T-helper 22 cell (primary cell): ENCODE data around the gene NCAM1.
"Not testable (repeated sequence)": the region's sequence is repeated elsewhere in the genome, so short reads cannot be mapped to it uniquely, and the experiment has no call there.

Source experiments
- DNase-seq: peaks from one replicate; pipeline ENCODE4 v3.0.0-alpha.2; 2020; ENCODE audit warnings: low read depth

Gene NCAM1

DNA sequence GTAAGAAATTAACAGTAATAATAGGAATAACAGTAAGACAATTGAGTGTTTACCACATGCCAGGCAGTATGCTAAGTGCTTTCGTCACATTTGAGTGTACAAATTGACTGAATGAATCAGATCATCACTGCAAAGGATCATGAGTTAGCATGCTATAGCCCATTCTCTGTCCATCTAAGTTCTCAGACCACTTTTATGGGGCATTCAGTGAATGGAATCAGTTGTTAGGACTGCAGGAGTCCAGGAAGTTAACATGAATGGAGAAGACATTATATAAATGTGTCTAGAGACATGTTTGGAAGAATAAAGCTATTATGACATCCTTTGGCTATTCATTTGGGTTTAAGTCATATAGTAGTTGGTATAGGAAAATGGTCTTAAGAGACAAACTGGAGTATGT lies 59.9 kb downstream of the NCAM1 start:
- no peak for DNase-seq

DNA sequence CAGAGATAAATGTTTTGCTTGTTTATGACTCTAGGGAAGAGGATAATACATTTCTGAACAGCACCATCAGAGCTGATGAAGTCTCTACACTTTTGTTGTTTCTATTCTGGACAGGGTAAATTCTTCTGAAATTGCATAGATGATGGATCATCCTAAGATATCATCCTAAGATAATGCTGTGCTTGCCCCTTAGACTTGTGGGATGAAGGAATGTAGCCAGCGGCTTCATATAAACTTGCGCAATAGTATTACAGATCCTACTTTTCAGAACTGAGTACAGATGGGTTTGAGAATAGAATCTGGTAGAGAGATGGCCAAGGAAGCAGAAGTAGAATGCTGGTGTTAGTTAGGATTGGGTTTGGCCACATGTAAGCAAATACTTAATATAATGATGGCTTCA lies 61.0 kb downstream of the NCAM1 start:
- no peak for DNase-seq

DNA sequence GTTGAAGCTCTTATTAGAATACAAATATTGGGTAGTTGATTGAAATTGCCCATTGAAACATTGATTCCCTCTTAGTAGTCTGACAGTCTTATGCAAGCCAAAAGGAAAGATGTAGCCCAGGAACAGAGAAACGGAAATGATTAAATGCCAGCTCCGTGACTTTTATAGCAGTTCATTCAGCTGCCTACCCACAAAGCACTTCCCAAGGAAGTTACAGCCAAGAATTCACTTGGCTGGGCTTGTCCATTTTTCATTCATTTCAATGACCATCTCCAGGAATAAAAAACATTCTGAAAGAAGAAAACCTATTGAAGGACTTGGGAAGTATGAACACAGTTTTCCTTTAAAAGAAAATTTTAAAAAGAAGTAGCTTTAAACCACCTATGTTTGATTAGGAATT lies 62.0 kb downstream of the NCAM1 start:
- DNase-seq = no peak

DNA sequence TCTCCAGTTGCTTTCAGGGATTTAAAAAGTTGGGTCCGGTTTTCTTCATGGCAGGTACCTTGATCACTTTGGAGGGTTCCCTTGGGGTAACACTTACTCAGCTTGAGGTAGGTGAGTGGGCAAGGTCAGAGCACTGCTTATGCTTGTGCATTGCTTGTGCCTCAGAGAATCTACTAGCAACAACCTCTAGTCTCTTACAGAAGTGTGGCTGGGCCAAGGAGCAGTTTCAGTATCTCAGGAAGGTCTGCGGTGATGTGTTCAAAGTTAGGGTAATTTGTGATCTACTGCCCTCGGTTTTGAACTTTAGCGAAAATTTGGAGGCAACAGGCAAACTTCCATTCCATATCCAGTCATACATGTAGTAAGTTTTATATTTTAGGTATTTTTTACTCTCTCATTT lies 62.8 kb downstream of the NCAM1 start:
- no peak for DNase-seq

DNA sequence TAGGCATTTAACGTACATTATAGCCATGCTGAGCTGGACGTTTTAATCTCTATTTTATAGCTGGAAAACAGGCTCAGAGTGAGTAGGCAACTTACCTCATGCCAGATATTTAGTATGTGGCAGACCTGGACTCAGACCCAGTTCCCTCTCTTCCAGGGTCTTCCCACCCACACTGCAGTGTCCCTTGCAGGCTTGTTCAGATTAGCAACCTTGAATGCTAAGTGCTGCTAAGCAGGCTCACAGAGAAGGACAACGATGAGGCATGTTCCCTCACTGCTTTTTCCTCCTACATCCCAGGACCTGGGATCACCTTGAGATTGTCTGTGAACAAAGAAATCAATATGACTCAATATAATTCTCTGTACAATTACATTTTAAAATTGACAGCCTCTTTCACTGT lies 65.6 kb downstream of the NCAM1 start:
- DNase-seq = no peak

- no peak for DNase-seq
These were observed 73.4 kb downstream of the NCAM1 start for GRCh38 chr11:113034576-113034975.

DNA sequence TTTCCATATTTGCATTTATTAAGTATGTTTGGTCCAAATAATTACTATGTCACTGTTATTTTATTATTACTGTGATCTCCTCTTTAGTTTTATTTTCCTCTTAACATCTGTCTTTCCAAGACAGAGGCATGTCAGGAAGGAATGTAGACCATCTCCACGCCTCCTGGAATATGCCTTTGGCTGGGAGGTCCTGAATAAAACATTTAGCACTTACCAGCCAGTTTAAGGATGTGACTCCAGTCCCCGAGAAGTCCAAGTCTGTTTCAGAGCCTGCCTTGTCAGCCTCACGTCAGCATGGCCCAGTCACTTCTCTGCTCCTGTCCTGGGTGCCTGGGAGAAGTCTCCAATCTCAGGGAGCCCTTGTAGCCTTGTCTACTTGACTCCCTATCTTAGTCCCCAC lies 74.5 kb downstream of the NCAM1 start:
- no peak for DNase-seq

DNA sequence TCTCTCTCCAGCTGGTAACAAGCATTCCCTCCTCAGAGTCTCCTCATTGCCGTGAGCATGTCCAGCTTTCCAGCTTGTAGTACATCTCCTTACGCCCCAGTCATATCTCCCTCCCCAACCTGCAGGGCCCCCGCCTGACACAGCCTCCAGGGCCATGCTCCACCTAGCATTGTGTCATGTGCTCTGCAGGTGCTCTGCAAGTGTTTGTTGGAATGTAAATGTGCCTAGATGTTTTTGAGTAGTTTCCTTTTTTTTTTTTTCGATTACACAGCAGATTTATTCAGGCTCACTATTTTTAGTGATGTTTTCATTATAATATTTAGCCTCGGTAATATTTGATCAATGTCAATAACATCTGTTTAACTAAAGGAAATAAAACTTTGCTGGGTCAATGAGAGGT lies 82.5 kb downstream of the NCAM1 start:
- DNase-seq = no peak

DNA sequence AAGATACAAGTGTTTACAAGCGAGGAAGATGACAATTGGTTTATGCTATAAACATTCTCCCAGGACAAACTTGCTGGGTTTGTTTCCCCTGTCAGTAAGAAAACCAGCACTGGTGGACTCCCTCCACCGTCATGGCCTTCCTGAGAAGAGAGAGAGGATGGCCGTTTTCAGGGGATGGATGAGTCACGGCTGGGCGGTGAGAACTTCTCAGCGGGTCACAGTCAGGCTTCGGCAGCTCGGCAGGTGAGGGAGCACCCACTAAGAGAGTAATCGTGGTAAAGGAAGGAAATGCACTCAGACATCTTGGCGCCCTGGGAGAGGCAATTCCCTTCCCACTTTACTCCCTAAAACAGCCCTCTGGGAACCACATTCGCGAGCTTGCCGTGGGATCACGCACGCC lies 83.9 kb downstream of the NCAM1 start:
- DNase-seq = no peak

DNA sequence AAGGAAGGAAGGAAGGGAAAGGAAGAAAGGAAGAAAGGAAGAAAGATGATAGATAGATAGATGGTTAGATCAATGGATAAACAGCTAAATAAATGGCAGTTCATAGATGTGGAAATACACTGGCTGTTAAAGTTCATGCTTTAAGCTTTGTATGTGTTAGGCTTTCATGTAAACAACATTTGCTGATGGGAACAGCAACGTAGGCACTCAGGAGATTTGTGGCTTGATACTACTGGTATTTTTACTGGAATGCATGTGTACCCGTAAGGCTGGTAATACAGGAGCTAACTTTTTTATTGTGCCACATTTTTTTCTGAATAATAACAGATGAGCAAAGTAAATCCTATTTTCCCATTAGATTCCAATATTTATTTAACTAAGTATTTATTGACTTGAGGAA lies 85.6 kb downstream of the NCAM1 start:
- DNase-seq = no peak

DNA sequence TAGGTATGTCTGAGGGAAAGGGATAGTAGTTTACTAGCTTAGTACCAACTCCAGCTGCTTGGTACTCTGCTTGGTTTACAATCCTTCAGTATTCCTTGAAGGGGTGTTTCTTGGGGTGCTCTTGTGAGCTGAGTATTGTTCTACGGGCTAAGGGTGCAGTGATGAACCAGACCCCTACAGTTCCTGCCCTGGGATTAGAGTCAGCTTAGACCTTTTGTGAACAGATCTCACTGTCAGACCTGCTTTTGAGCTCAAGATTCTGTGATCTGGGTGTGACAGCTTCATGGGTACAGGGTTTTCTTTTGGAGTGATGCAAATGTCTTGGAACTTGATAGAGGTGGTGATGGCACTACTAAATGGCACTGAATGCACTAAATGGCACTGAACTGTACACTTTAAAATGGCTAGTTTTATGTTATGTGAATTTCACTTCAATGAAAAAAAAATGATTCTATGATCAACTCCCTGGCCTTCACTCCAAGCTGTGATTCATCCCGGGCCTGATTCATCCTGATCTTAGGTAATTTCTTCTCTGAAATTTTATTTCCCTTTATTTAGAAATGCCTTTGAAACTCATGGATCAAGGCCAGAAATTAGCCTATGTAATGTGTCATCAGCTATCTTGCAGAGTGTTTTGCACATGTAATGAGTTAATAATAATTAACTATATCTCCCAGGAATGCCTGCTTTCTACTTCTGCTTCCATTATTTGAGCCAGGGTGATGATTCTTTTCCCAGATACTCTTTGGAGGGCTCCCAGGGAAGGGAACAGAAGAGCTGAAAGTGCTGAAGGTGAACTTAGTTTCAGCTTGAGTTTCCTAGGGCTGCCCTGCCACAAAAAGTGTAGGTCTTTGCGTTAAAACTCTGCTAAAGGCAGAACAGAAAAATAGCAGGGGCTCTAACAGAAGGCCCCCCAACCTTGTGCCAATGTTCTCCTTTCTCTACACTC lies 87.9 kb downstream of the NCAM1 start:
- DNase-seq = no peak

GRCh38 chr11:113053042-113053441 lies 91.8 kb downstream of the NCAM1 start:
- not testable (repeated sequence) for DNase-seq

DNA sequence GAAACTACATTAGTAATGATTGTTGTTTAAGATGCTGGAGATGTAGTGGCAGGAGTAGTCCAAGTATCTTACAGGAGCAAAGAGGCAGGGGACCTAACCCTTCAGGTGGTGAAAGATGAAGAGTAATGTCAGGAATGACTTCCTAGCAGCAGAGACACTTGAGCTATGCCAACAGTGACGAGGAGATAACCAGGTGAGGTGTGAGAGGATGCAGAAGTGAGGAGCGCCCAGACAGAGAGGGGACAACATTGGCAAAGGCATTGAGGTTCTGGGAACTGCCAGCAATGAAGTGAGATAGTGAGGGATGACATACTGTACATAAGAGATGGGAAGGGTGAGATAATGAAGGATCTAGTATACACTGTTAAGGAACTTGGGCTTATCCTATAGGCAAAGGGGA lies 95.8 kb downstream of the NCAM1 start:
- no peak for DNase-seq

GRCh38 chr11:113059548-113059947 lies 98.3 kb downstream of the NCAM1 start:
- DNase-seq = no peak

- no peak for DNase-seq
These were observed 104.1 kb downstream of the NCAM1 start for GRCh38 chr11:113065330-113065729.

- no peak for DNase-seq
These were observed 111.1 kb downstream of the NCAM1 start for GRCh38 chr11:113072237-113072858.

GRCh38 chr11:113073290-113073953 lies 112.2 kb downstream of the NCAM1 start:
- DNase-seq = no peak

DNA sequence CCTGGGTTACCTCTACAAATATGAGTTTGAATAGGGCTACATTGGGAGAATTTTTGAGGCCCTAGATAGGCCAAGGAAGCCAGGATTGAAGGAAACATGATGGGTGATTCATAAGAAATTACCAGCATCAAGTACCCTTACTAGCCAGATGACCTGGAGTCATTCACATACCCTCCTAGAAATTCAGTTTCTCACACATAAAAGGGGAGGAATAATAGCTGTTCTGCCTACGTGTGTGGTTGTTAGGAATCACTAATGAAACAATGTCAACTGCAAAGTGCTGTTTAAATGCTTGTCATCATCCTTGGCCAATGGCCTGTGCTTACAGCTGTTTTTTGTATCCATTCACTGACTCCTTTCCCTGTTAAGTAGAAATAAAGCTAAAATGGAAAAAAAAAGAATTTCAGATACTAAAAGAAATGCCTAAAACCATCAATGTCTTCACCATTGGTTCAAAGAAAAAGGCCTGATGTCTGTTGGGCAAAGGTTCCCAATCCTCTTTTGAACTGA lies 114.4 kb downstream of the NCAM1 start:
- no peak for DNase-seq

- no peak for DNase-seq
These were observed 116.2 kb downstream of the NCAM1 start for GRCh38 chr11:113077379-113077778.

DNA sequence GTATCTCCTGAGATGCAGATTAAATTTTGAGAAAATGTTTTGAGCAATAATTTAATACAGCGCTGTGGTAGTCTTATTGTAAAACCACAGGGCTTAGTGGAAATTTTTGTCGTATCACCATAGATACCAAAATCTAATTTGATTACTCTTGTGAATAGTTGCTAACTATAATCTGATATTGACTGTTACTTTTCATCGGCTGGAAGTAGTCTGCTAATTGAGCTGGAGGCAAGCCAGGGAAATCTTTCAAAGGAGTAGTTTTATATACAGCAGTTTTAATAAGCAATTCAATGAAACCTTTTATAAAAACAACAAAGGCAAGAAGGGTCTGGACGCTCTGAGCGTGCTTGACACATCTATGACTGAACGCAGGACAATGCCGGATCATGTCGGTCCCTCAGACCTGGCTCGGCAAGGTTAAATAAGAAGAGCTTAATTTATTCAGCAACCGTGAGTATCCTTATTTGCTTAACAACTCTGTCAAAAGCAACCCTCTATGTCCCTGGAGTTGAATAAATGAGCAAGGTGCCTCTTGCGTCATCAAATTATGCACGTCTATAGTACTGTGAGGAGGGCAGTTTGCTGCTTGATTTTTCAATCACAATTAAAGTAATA lies 121.2 kb downstream of the NCAM1 start:
- DNase-seq = no peak

DNA sequence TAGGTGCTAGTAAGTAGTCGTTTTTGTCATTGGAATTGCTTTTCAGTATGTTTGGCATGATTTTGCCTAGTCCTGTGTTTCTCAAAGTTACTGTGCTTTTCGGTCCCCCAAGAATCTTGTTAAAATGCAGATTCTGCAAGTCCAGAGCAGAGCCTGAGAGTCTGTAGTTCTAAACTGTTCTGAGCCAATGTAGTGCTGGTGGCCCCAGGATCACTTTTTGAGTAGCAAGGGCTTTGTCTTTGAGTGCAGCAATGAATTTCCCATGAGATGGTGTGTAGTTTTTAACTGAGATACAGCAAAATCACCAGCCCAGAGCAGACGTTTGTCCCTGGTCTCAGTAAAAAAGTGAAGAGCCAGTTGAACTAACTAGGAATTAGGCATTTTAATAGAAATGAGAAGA lies 122.4 kb downstream of the NCAM1 start:
- DNase-seq = no peak

DNA sequence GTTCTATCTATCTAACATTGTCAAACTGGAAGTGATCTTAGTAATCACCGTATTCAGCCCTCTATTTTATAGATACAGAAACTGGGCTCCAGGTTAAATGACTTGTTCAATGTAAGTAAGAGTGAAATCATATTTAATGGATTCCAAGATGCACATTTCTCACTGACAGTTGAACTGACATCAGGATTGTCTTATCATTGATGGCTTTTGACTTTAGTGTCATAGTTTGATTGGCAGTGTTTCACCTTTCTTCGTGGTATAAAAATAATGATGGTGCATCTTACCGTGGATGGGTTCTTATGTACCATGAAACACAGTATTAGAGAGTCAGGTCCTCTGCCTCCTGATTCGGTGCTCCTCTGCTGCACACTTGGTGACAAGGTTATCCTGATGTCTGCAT lies 123.1 kb downstream of the NCAM1 start:
- DNase-seq = no peak
